Subcutaneous adipose tissue (tissue), 4 donors: ENCODE measurements around the gene CPT1A. TPM values are rescaled to one million over a fixed set of nuclear protein-coding genes. Genes with fewer than 3 reads are reported as not detected.

Source experiments
- total RNA-seq, 4 donors: library from RNA; depleted of rRNA; stranded (reverse); fragments of >200 nt; gene quantifications; one replicate each; pipeline ENCODE4 v1.1.0, GENCODE V29; 2016
- TF ChIP-seq, protein P1 (sequence below): fragments of 450-650 bp; IDR thresholded peaks from one replicate; pipeline ENCODE4 v1.5.1; 2016; ENCODE audit warnings: low read depth, mild to moderate bottlenecking, control low read depth, antibody characterized with exemption, moderate library complexity

CPT1A gene
- total RNA-seq, 4 donors from 2014 or later: 26.6 to 47.9 (median 35.8) TPM

DNA sequence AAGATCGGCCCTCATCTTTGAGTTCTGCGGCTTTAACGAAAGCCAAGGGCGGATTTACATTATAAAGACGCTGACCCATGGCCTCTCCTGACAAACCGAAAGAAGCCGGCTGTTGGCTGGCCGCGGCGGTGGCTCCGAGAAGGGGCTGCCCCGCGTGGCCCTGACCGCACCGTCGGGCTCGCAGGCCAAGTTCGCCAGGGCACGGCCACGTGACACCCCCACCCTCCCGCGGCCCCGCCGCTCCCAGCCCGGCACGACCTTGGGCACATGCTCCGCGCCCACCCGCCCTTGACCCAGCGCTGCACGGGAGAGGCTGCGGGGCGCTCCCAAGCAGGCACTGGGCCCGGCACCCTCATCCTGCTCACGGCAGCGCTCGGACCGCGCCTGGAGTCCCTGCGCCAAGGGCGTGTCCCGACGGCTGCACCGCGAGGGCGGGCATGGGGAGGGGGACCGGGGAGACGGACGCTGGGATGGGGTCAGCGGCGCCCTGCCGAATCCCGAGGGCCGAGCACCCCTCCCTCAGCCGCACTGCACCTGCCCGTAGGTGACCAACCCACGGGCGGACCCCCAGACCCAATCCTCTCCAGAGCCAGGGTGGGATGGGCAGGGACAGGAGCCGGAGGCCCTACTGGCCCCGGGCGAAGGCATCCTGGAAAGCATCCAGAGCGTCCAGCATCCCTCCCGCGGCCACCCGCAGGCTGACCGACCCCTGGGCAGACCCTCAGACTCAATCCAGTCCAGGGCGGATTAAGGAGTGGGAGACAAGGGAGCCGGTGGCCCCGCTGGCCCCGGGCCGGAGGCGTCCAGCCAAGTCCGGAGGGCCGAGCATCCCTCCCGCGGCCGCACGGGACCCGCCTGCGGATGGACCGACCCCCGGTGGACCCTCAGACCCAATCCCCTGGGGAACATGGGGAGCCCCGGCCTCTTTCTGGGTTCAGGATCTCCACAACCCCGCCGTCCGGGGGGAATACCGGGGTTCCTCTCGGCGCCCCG, 759 bp downstream of the CPT1A start:
- TF ChIP-seq, protein P1, sequence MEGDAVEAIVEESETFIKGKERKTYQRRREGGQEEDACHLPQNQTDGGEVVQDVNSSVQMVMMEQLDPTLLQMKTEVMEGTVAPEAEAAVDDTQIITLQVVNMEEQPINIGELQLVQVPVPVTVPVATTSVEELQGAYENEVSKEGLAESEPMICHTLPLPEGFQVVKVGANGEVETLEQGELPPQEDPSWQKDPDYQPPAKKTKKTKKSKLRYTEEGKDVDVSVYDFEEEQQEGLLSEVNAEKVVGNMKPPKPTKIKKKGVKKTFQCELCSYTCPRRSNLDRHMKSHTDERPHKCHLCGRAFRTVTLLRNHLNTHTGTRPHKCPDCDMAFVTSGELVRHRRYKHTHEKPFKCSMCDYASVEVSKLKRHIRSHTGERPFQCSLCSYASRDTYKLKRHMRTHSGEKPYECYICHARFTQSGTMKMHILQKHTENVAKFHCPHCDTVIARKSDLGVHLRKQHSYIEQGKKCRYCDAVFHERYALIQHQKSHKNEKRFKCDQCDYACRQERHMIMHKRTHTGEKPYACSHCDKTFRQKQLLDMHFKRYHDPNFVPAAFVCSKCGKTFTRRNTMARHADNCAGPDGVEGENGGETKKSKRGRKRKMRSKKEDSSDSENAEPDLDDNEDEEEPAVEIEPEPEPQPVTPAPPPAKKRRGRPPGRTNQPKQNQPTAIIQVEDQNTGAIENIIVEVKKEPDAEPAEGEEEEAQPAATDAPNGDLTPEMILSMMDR: no peak

DNA sequence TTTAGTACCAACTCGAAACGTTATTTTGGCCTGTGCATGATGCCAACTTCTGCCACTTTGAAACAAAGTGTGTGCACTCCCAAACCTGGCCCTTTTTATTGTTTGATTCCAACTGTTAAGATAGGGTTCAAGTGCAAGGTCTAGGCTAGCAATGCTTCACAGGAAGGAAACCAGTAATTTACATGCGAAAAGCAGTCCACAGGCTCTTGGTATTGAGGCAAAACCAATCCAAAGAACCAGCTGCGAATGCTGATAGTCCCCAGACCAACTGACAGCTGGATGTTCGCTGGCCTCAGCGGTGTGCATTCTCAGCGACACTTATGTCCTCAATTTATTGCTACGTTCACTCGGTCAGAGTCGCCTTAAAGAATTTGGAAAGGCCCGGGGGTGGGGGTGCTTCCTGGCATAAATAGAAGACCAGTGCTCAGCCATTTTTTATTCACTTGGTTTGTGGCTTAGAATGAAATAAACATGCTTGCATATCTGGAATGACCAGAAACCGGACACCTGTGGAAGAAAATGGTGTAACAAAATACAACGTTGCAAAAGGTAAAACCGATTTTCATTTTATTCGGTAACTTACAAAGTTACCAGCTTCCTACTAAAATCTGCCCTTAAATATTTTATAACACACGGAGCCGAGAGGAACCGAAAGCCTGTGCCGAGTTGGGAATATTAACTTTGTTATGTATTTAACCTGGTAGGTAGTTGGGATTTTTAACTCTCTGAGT, 1.6 kb downstream of the CPT1A start:
- TF ChIP-seq, protein P1: no peak

DNA sequence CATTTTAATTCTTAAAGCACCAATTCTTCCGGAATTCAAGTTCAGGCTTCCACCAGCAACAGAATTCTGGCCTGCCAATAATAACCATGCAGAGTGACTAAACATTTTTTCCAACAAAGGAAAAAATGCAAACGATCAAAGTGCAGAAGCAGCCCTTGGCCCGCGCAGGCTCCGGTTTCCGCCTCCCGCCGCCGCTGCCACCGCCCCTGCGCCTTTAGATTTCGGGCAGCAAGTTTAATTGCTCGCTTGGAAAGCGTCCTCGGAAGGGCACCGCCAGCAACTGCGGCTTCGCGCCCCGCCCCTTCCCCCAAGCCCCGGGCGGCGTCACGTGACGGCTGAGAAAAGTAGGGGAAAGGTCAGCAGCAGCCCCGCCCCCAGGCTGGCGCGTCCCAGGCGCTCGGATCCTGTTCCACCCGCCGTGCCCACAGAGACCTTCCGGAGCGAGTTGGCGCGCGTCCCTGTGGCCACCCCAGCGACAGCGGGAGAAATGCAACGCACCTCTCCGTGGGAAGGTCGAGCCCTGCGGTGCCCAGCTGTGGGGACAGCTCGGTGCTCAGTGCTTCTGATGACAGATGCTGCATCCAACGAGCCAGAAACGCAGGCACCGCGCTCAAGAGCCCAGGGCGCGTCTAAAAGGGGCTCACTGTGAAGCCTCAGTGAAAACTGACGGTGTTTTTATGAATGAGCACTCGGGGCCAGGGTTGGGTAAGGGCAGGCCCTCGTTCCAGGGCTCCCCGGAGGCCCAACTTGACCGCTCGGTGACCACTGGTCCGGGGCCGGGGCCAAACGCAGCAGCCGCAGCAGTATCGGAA, 2.5 kb downstream of the CPT1A start:
- TF ChIP-seq, protein P1: no peak

DNA sequence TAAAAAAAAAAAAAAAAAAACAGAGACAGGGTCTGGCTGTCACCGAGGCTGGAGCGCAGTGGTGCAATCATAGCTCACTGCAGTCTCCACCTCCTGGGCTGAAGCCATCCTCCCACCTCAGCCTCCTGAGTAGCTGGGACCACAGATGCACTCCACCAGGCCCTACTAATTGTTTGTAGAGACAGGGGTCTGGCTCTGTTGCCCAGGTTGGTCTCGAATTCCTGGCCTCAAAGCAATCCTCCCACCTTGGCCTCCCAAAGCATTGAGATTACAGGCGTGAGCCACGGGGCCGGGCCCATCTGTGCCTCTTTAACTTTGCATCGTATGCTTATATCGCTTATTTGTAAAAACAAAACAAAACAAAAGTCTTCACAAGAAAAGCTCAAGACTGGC, 3.1 kb downstream of the CPT1A start:
- TF ChIP-seq, protein P1: no peak

DNA sequence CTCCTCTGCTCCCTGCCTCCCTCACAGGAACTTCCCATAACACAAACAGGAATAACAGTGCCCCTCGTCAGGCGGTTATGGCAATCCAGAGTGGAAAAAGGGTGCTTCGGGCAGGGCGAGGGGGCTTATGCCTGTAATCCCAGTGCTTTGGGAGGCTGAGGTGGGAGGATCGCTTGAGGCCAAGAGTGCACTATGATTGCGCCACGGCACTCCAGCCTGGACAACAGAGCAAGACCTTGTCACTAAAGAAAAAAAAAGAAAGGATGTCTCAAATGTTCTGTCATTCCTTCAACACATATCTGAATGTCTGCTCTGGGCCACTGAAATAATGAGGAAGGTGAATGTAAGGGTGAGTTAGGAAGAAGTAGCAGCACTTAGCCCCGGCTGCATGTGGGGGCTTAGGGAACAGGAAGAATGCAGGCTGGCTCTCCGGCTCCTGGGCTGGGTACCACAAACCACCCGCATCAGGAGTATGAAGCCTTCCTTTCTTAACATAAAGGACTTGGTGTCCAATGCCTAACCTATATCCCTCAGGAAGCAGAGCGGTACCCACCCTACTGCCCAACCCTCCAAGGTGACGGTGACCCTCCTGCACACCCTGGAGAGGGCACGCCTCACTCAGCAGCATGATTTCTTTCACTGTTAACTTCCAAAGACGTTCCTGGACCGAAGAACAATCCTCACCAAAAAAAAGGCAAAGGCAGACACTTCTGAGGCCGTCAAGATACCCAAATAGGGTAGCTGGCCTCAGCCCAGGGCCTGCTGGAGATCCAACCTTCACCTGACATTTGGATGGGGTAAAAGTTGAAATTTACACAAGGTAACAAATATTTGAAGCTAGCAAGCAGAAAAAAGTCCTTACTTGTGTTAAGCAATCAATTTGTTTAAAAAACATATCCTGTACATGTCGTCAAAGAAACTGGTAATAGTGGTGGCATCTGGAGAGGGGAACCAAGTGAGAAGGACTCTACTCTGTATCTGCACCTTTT, 3.8 kb downstream of the CPT1A start:
- TF ChIP-seq, protein P1: no peak

DNA sequence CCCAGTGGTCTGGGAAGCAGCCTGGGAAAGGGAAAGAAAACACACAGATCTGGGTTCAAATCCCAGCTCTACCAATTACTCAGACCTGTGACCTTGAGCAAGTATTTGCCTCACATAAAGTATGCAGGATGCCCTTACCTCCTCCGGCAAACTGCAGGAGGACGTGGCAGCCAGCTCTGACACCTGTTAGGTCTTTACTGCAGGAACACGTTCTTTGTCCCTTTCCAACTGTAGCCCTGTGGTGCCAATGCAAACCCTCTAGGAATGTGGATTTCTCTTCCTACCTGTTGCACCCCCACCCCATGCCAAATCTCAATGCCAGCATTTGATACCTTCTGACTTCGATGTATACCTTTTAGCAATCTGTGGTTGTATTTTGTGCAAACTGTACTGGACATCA, 6.0 kb downstream of the CPT1A start:
- TF ChIP-seq, protein P1: no peak
